Measurements from ENCODE around the gene TEX50. TPM values are rescaled to one million over a fixed set of nuclear protein-coding genes. Genes with fewer than 3 reads are reported as not detected.

The TEX50 gene
- total and polyA plus RNA-seq, 2 donors (not counting 3 experiments of a cell fraction or from before 2014, with no cell fraction given) = not detected

DNA sequence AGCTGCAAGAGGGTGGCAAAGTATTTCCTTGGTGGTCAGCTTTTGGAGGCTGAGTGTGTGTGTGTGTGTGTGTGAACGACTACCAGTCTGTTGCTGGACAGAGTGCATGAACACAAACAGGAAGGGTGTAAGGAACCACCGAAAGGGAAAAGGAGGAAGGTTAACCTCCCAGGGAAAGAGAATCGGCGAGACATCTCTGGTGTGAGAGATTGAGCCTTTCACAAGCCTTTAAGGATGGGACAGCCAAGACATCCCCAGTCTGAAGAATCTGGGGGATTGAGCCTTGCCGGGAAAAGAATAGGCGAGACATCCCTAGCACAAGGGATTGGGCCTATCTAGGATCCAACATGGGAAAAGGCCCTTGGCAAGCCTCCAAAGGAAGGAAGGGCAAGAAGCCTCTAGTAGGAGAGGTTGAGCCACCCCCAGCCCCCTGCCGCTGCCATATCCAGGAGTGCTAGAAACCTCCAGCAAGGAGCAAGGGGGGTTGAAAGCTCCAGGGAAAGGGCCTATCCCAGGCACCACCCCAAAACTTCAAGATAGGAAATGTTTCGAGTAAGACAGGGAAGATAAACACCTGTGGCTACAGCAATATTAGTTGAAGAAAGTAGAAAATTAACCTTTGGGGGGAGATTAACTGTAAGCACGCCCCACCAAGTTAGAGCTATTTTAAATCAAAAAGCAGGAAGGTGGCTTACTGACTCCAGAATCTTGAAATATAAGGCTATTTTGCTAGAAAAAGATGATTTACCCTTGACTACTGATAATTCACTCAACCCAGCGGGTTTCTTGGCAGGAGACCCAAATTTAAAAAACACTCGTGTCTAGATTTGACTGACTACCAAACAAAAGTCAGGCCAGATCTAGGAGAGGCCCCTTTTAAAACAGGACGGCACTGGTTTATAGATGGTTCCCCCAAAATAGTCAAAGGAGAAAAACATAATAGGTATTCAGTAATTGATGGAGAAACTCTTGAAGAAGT is 3.2 kb downstream of the TEX50 start:
- Histone ChIP-seq H3K4me1 (ENCODE audit: control insufficient read depth, extremely low read depth, insufficient read depth, low read length) (no peaks in the 10 kb centered on the region), H4K20me1 (replicated peaks; ENCODE audit: control insufficient read depth, extremely low read depth, insufficient read depth, low read length) (no peaks in the 10 kb centered on the region), H3K9me1 (replicated peaks; ENCODE audit: control insufficient read depth, extremely low read depth, insufficient read depth, low read length) (no peaks in the 10 kb centered on the region), H3K9ac (replicated peaks; ENCODE audit: extremely low read depth, insufficient read depth, low read length) (no peak overlapping the region), H3K9me3 (replicated peaks; ENCODE audit: control insufficient read depth, insufficient read depth, low read length) (no peaks in the 10 kb centered on the region), H2AFZ (ENCODE audit: low read depth, low read length) (no peak overlapping the region), H3K79me2 (ENCODE audit: control insufficient read depth, insufficient read depth, low read length) (no peaks in the 10 kb centered on the region), H3K27ac (ENCODE audit: insufficient read depth, low read depth, low read length) (no peak overlapping the region), H3K4me3 (replicated peaks in 1 of 3; ENCODE audit: insufficient read depth in 1 of 3, low read depth in 1 of 3, low read length in 3 of 3) (no peak overlapping the region), H3K4me2 (ENCODE audit: insufficient read depth, low read length) (no peak overlapping the region), H3K27me3 (ENCODE audit: control insufficient read depth in 2 of 2, insufficient read depth in 2 of 2, low read length in 2 of 2) (no peaks in the 10 kb centered on the region), H3K36me3 (ENCODE audit: control insufficient read depth in 2 of 2, extremely low read depth in 1 of 2, insufficient read depth in 2 of 2, low read length in 2 of 2) (no peaks in the 10 kb centered on the region)
- dilution Hi-C loops (cut with MboI; ENCODE audit: extremely low pct_ligation_motif_present, low sequenced_read_pairs) = no loop called here
- BruUV-seq (replicated peaks) = TSS peak; percentile 75
- intact Hi-C loops (cut with micrococcal nuclease) = no loop called here
- CTCF ChIA-PET = no interaction called here
- no peak for TF ChIP-seq MYC (IDR thresholded peaks at IDR 0.05; ENCODE audit: low read depth, low read length)
- no peak for TF ChIP-seq FOS (IDR thresholded peaks at IDR 0.05; ENCODE audit: borderline replicate concordance, insufficient read depth, low read length)
- no peak for TF ChIP-seq EZH2 (IDR thresholded peaks at IDR 0.05; ENCODE audit: borderline replicate concordance, low read depth, low read length, severe bottlenecking)
- TF ChIP-seq JUN (IDR thresholded peaks at IDR 0.05; ENCODE audit: borderline replicate concordance, insufficient read depth, insufficient read length, low read depth) = no peak
- no peak for TF ChIP-seq GATA2 (IDR thresholded peaks at IDR 0.05; ENCODE audit: insufficient read depth, insufficient read length, low read depth, low read length)
- TF ChIP-seq POLR2AphosphoS5 (IDR thresholded peaks at IDR 0.05; ENCODE audit: insufficient read depth, low read depth, low read length) = no peak
- TF ChIP-seq POLR2A (IDR thresholded peaks at IDR 0.05; ENCODE audit: low read depth, low read length) = no peak
- TF ChIP-seq, protein P1, sequence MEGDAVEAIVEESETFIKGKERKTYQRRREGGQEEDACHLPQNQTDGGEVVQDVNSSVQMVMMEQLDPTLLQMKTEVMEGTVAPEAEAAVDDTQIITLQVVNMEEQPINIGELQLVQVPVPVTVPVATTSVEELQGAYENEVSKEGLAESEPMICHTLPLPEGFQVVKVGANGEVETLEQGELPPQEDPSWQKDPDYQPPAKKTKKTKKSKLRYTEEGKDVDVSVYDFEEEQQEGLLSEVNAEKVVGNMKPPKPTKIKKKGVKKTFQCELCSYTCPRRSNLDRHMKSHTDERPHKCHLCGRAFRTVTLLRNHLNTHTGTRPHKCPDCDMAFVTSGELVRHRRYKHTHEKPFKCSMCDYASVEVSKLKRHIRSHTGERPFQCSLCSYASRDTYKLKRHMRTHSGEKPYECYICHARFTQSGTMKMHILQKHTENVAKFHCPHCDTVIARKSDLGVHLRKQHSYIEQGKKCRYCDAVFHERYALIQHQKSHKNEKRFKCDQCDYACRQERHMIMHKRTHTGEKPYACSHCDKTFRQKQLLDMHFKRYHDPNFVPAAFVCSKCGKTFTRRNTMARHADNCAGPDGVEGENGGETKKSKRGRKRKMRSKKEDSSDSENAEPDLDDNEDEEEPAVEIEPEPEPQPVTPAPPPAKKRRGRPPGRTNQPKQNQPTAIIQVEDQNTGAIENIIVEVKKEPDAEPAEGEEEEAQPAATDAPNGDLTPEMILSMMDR (IDR thresholded peaks at IDR 0.05; ENCODE audit: extremely low read depth in 1 of 2, insufficient read depth in 1 of 2, low read depth in 1 of 2, low read length in 2 of 2) = no peak
- TF ChIP-seq, protein P2, sequence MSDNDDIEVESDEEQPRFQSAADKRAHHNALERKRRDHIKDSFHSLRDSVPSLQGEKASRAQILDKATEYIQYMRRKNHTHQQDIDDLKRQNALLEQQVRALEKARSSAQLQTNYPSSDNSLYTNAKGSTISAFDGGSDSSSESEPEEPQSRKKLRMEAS (IDR thresholded peaks at IDR 0.05; ENCODE audit: insufficient read depth, insufficient read length) = no peak
- POLR2A ChIA-PET = no interaction called here
- DNase-seq (ENCODE audit: low read depth, low spot score) (no peak), FAIRE-seq (no peak)
